IPS-15b (cell line): Measurements from ENCODE around the gene CDPF1.

ENCODE experiments used
- H3K27me3 ChIP-seq: one replicate; pipeline ENCODE4 v1.6.1; 2013; ENCODE audit warnings: low read length; ENCODE audit not compliant: control insufficient read depth, insufficient read depth
- H3K36me3 ChIP-seq: one replicate; pipeline ENCODE4 v1.6.1; 2013; ENCODE audit warnings: low read length; ENCODE audit not compliant: control insufficient read depth, insufficient read depth
- H3K4me1 ChIP-seq: one replicate; pipeline ENCODE4 v1.6.1; 2013; ENCODE audit warnings: mild to moderate bottlenecking, low read length; ENCODE audit not compliant: control insufficient read depth, insufficient read depth
- H3K4me3 ChIP-seq: one replicate; pipeline ENCODE4 v1.5.1; 2013; ENCODE audit warnings: low read depth, low read length
- H3K9ac ChIP-seq: one replicate; pipeline ENCODE4 v1.6.1; 2013; ENCODE audit warnings: low read depth, mild to moderate bottlenecking, low read length
- H3K9me3 ChIP-seq: one replicate; pipeline ENCODE4 v1.6.1; 2013; ENCODE audit warnings: mild to moderate bottlenecking, low read length; ENCODE audit not compliant: control insufficient read depth, insufficient read depth

The CDPF1 gene

GRCh38 chr22:46230262-46230901, 19.7 kb downstream of the CDPF1 start:
- H3K36me3 ChIP-seq: peaks cover 6% of the 10 kb centered on the region
- H3K9ac ChIP-seq: no peak overlapping the region
- H3K4me3 ChIP-seq: no peak overlapping the region

GRCh38 chr22:46229701-46230100, 20.4 kb downstream of the CDPF1 start:
- H3K9me3 ChIP-seq: no peaks in the 10 kb centered on the region
- no peaks in the 10 kb centered on the region for H3K27me3 ChIP-seq
- no peaks in the 10 kb centered on the region for H3K4me1 ChIP-seq
- peaks cover 6% of the 10 kb centered on the region for H3K36me3 ChIP-seq
- H3K9ac ChIP-seq: no peak overlapping the region
- H3K4me3 ChIP-seq: no peak overlapping the region

More at GRCh38 chr22:46230262-46230901, 19.7 kb downstream of the CDPF1 start:
- H3K27me3 ChIP-seq: no peaks in the 10 kb centered on the region
- H3K9me3 ChIP-seq: no peaks in the 10 kb centered on the region
- no peaks in the 10 kb centered on the region for H3K4me1 ChIP-seq

DNA sequence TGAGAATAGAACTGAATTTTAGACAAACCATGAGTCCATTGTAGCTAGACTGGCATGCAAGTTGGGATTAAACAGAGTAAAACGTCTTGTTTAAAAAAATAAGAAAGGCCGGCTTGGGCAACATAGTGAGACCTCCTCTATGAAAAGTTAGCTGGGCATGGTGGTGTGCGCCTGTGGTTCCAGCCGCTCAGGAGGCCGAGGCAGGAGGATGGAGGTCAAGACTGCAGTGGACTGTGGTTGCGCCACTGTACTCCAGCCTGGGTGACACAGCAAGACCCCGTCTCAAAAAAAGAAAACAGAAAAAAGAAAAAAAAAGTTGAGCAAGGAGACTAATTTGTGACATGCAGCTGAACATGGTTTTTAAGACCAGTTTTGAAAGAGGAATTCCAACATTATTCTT, 23.5 kb downstream of the CDPF1 start:
- Histone ChIP-seq H3K9me3 (no peaks in the 10 kb centered on the region), H3K4me1 (no peaks in the 10 kb centered on the region), H3K36me3 (peaks cover 6% of the 10 kb centered on the region), H3K9ac (no peak overlapping the region), H3K27me3 (no peaks in the 10 kb centered on the region), H3K4me3 (no peak overlapping the region)

- Histone ChIP-seq H3K4me1 (no peaks in the 10 kb centered on the region), H3K9me3 (no peaks in the 10 kb centered on the region), H3K27me3 (no peaks in the 10 kb centered on the region), H3K4me3 (no peak overlapping the region), H3K36me3 (peaks cover 6% of the 10 kb centered on the region), H3K9ac (no peak overlapping the region)
These were observed 24.5 kb downstream of the CDPF1 start for GRCh38 chr22:46225631-46226030.

- Histone ChIP-seq H3K4me3 (no peak overlapping the region), H3K4me1 (no peaks in the 10 kb centered on the region), H3K9me3 (no peaks in the 10 kb centered on the region), H3K36me3 (peaks cover 6% of the 10 kb centered on the region), H3K27me3 (no peaks in the 10 kb centered on the region), H3K9ac (no peak overlapping the region)
These were observed 25.2 kb downstream of the CDPF1 start for GRCh38 chr22:46224898-46225290.

DNA sequence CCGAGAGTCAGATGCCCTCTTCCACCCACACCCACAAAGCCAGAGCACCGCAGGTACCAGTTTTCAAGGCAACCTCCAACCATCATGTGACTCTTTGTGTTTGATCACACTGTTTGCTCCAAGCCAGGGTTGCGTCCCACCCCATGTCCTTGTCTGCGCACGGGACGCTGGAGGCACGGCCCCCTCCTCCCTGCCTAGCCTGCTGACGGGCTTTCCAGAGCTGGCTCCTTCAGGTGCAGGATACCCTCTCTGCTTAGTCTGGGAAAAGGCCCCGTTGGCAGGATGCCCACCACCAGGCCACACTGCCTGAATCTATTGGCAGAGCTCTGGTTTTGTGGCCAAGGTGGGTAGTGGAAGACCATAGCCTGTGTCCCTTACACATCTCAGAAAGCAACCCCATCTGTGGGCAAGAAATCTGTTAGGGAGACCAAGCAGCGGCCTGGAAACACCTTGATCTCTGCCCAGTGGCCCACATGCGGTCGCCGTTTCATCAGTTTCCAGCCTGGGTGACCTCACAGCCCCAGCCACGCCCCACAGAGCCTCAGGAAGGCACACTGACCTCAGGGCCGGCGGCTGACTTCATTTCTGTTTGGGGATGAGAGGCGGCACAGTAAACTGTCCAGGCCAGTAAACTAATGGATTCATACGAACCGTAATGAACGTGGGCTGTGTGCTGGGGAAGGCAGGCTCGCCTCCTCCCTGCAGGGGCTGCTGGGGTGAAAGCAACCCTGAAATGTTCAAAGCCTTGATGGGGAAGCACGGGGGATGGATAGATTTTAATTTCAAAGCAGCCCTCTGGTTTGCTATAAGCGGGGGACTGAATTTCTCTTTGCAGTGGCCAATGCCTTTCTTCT, 25.8 kb downstream of the CDPF1 start:
- Histone ChIP-seq H3K9ac (no peak overlapping the region), H3K4me1 (no peaks in the 10 kb centered on the region), H3K27me3 (no peaks in the 10 kb centered on the region), H3K36me3 (peaks cover 6% of the 10 kb centered on the region), H3K4me3 (no peak overlapping the region), H3K9me3 (no peaks in the 10 kb centered on the region)

- H3K36me3 ChIP-seq: peaks cover 5% of the 10 kb centered on the region
- no peaks in the 10 kb centered on the region for H3K4me1 ChIP-seq
- H3K4me3 ChIP-seq: no peak overlapping the region
- no peaks in the 10 kb centered on the region for H3K9me3 ChIP-seq
- H3K27me3 ChIP-seq: no peaks in the 10 kb centered on the region
- no peak overlapping the region for H3K9ac ChIP-seq
These were observed 29.2 kb downstream of the CDPF1 start for GRCh38 chr22:46220921-46221320.

GRCh38 chr22:46219636-46220035, 30.5 kb downstream of the CDPF1 start:
- Histone ChIP-seq H3K27me3 (no peaks in the 10 kb centered on the region), H3K4me1 (no peaks in the 10 kb centered on the region), H3K9me3 (no peaks in the 10 kb centered on the region), H3K36me3 (no peaks in the 10 kb centered on the region), H3K4me3 (no peak overlapping the region), H3K9ac (no peak overlapping the region)

GRCh38 chr22:46214616-46215015, 35.5 kb downstream of the CDPF1 start:
- Histone ChIP-seq H3K27me3 (no peaks in the 10 kb centered on the region), H3K9ac (no peak overlapping the region), H3K4me3 (no peak overlapping the region), H3K9me3 (no peaks in the 10 kb centered on the region), H3K4me1 (no peaks in the 10 kb centered on the region), H3K36me3 (no peaks in the 10 kb centered on the region)

DNA sequence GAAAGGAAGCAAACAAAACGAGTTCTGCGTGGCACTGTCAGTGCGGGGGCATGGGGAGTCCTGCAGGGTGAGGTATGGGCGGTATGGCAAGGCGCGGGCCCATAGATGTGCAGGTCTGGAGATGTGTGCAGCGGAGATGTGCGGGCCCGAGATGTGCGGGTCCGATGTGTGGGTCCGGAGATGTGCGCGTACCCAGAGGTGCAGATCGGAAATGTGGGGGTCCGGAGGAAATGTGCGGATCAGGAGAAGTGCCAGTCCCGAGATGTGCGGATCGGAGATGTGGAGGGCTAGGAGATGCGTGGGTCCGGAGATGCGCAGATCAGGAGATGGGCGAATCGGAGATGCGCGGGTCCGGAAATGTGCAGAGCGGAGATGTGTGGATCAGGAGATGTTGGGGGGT, 35.9 kb downstream of the CDPF1 start:
- H3K9me3 ChIP-seq: no peaks in the 10 kb centered on the region
- H3K9ac ChIP-seq: no peak overlapping the region
- no peak overlapping the region for H3K4me3 ChIP-seq
- H3K36me3 ChIP-seq: no peaks in the 10 kb centered on the region
- H3K27me3 ChIP-seq: no peaks in the 10 kb centered on the region
- no peaks in the 10 kb centered on the region for H3K4me1 ChIP-seq

- H3K4me1 ChIP-seq: no peaks in the 10 kb centered on the region
- no peak overlapping the region for H3K4me3 ChIP-seq
- H3K9me3 ChIP-seq: no peaks in the 10 kb centered on the region
- H3K36me3 ChIP-seq: no peaks in the 10 kb centered on the region
- no peaks in the 10 kb centered on the region for H3K27me3 ChIP-seq
- no peak overlapping the region for H3K9ac ChIP-seq
These were observed 37.0 kb downstream of the CDPF1 start for GRCh38 chr22:46213052-46213451.

DNA sequence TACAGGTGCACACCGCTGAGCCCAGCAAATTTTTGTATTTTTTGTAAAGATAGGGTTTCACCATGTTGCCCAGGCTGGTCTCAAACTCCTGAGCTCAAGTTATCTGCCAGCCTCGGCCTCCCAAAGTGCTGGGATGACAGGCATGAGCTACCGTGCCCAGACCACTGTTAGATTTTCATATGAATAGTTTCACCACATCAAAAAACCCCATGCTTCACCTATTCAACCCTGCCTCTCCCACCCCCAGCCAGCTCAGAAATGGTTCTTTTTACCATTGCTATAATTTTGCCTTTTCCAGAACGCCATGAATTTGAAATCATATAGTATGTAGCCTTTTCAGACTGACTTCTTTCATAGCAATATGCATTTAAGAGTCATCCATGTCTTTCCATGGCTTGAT, 37.9 kb downstream of the CDPF1 start:
- Histone ChIP-seq H3K4me1 (no peaks in the 10 kb centered on the region), H3K4me3 (no peak overlapping the region), H3K36me3 (no peaks in the 10 kb centered on the region), H3K9ac (no peak overlapping the region), H3K27me3 (no peaks in the 10 kb centered on the region), H3K9me3 (no peaks in the 10 kb centered on the region)
